AG04450 (cell line): ENCODE data around the gene ULK4. TPM values are rescaled to one million over a fixed set of nuclear protein-coding genes. Genes with fewer than 3 reads are reported as not detected.

Experiments
- CTCF ChIA-PET: fragments of 300-600, 350-600 bp; formaldehyde crosslinking; extraction: SDS; loops from one replicate; lab custom pipeline; 2022; ENCODE audit warnings: antibody characterized with exemption, inconsistent platforms; lab: Charles Lee
- POLR2A ChIA-PET: fragments of 350-600 bp; formaldehyde crosslinking; extraction: SDS; loops from one replicate; lab custom pipeline; 2021; ENCODE audit warnings: antibody characterized with exemption, inconsistent platforms; lab: Yijun Ruan, JAX
- DNase-seq: peaks from one replicate; pipeline ENCODE4 v3.0.0-alpha.2; 2011; ENCODE audit warnings: low read depth, low spot score
- H3K27ac ChIP-seq: one replicate; pipeline ENCODE4 v1.5.1; 2012; ENCODE audit warnings: low read depth, low read length, control low read depth
- H3K27me3 ChIP-seq: one replicate; pipeline ENCODE4 v1.6.0; 2012; ENCODE audit warnings: low read length; ENCODE audit not compliant: control insufficient read depth, insufficient read depth
- H3K4me3 ChIP-seq: 2 replicates; pipeline ENCODE4 v1.5.1; 2011; ENCODE audit warnings: mild to moderate bottlenecking, low read depth, low read length, control low read depth
- H3K9me3 ChIP-seq: 2 replicates; pipeline ENCODE4 v1.5.1; 2012; ENCODE audit warnings: low read length; ENCODE audit not compliant: control insufficient read depth, insufficient read depth
- CTCF ChIP-seq: IDR thresholded peaks from 2 replicates; pipeline ENCODE4 v1.5.1; 2011; ENCODE audit warnings: low read depth, low read length, control low read depth, inconsistent platforms
- polyA plus RNA-seq: library from polyadenylated mRNA; depleted of rRNA; stranded (reverse); fragments of >200 nt; gene quantifications from 2 replicates; pipeline ENCODE4 v1.2.3, GENCODE V29; 2011

ULK4 gene
- polyA plus RNA-seq, 1 experiment = 3.7 TPM

- DNase-seq = no peak
- POLR2A ChIA-PET = no interaction called here
- CTCF ChIA-PET = no interaction called here
- TF ChIP-seq CTCF = no peak
- no peaks in the 10 kb centered on the region for H3K27me3 ChIP-seq
- H3K9me3 ChIP-seq = no peaks in the 10 kb centered on the region
- H3K27ac ChIP-seq = no peak overlapping the region
- H3K4me3 ChIP-seq = no peak overlapping the region
Observed at GRCh38 chr3:41441139-41441538, 520.8 kb downstream of the ULK4 start.

- Histone ChIP-seq H3K9me3 (no peaks in the 10 kb centered on the region), H3K27ac (no peak overlapping the region), H3K4me3 (no peak overlapping the region), H3K27me3 (no peaks in the 10 kb centered on the region)
- ChIA-PET CTCF (interaction anchor here (0.7 kb wide), 1 partner anchor 234 kb away, joined by 3 read pairs; no protein-coding TSS in a partner anchor), POLR2A (no interaction called here)
- DNase-seq = no peak
- no peak for TF ChIP-seq CTCF
Observed at GRCh38 chr3:41436983-41437382, 524.9 kb downstream of the ULK4 start.

GRCh38 chr3:41434781-41435180 lies 527.1 kb downstream of the ULK4 start:
- Histone ChIP-seq H3K9me3 (no peaks in the 10 kb centered on the region), H3K27me3 (no peaks in the 10 kb centered on the region), H3K27ac (no peak overlapping the region), H3K4me3 (no peak overlapping the region)
- no peak for TF ChIP-seq CTCF
- CTCF ChIA-PET = no interaction called here
- DNase-seq = no peak
- POLR2A ChIA-PET = no interaction called here

GRCh38 chr3:41431386-41431785 lies 530.5 kb downstream of the ULK4 start:
- H3K27ac ChIP-seq = no peak overlapping the region
- no peak for DNase-seq
- H3K9me3 ChIP-seq = no peaks in the 10 kb centered on the region
- POLR2A ChIA-PET = no interaction called here
- no peak for TF ChIP-seq CTCF
- CTCF ChIA-PET = no interaction called here
- no peaks in the 10 kb centered on the region for H3K27me3 ChIP-seq
- H3K4me3 ChIP-seq = no peak overlapping the region

GRCh38 chr3:41430886-41431285 lies 531.0 kb downstream of the ULK4 start:
- Histone ChIP-seq H3K9me3 (no peaks in the 10 kb centered on the region), H3K4me3 (no peak overlapping the region), H3K27ac (no peak overlapping the region), H3K27me3 (no peaks in the 10 kb centered on the region)
- ChIA-PET POLR2A (no interaction called here), CTCF (interaction anchor here (1.0 kb wide), 1 partner anchor 285 kb away, joined by 4 read pairs; no protein-coding TSS in a partner anchor)
- DNase-seq = no peak
- no peak for TF ChIP-seq CTCF
